ENCODE data around the gene SPX. TPM values are rescaled to one million over a fixed set of nuclear protein-coding genes. Genes with fewer than 3 reads are reported as not detected.

The SPX gene
- total and polyA plus RNA-seq, 4 donors: 0.25 to 3.7 (median 0.76) TPM

DNA sequence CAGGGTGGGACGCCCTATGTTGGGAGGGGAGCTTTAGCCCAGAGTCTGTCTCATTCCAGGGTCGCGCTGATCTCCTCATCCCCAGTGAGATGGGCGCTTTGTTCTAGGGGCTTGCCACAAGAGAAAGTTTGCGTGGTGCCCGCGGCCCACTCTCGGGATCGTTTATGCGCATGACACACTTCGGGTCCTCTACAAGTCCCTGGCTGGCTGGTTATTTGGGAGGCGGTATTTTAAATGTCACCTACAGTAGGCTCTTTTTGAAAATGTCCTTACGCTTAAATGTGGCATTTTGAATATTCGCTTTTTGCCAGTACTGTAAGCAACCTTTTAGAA lies 24.0 kb upstream of the SPX start:
- H3K4me1 ChIP-seq (ENCODE audit: control insufficient read depth in 4 of 4, insufficient read depth in 4 of 4, low read length in 3 of 4): peaks cover 4 to 30% (median 20%) of the 10 kb centered on the region in 4 donors
- DNase-seq (ENCODE audit: low spot score): no peak
- 1% methylated on average over 14 of the region's 14 CpGs for WGBS

DNA sequence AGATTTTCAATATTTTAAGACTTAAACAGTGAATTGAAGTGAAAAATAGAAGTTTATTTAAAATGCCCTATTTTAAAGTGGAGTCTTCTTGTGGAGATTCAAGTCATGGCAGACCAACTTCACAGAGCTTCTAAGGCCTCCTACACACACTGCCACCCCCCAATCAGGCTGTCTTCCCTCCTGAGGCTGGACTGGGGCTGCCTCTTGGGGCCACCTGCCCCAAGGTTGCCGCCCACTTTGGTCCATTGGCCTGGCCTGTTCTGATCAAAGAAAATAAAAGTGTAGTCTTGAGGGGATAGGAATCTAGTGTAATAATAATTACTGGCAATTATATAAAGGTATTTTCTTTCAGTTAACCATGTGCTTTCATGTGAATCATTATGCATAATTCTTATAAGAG lies 23.2 kb upstream of the SPX start:
- no peaks in the 10 kb centered on the region for H3K9me3 ChIP-seq (ENCODE audit: control insufficient read depth in 4 of 4, low read length in 3 of 4)
- TF ChIP-seq FOXA2 (IDR thresholded peaks at IDR 0.05) (no peak), JUND (IDR thresholded peaks at IDR 0.05) (no peak), TAF1 (conservative IDR thresholded peaks at IDR 0.05) (no peak)
- TF ChIP-seq, protein P1, sequence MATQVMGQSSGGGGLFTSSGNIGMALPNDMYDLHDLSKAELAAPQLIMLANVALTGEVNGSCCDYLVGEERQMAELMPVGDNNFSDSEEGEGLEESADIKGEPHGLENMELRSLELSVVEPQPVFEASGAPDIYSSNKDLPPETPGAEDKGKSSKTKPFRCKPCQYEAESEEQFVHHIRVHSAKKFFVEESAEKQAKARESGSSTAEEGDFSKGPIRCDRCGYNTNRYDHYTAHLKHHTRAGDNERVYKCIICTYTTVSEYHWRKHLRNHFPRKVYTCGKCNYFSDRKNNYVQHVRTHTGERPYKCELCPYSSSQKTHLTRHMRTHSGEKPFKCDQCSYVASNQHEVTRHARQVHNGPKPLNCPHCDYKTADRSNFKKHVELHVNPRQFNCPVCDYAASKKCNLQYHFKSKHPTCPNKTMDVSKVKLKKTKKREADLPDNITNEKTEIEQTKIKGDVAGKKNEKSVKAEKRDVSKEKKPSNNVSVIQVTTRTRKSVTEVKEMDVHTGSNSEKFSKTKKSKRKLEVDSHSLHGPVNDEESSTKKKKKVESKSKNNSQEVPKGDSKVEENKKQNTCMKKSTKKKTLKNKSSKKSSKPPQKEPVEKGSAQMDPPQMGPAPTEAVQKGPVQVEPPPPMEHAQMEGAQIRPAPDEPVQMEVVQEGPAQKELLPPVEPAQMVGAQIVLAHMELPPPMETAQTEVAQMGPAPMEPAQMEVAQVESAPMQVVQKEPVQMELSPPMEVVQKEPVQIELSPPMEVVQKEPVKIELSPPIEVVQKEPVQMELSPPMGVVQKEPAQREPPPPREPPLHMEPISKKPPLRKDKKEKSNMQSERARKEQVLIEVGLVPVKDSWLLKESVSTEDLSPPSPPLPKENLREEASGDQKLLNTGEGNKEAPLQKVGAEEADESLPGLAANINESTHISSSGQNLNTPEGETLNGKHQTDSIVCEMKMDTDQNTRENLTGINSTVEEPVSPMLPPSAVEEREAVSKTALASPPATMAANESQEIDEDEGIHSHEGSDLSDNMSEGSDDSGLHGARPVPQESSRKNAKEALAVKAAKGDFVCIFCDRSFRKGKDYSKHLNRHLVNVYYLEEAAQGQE (IDR thresholded peaks at IDR 0.05): no peak
- H3K9ac ChIP-seq (ENCODE audit: low read depth in 1 of 2, low read length in 2 of 2): no peak overlapping the region
- H3K27ac ChIP-seq (ENCODE audit: low read depth in 1 of 2, low read length in 2 of 2): no peak overlapping the region
- DNase-seq (ENCODE audit: low spot score): no peak
- H3K27me3 ChIP-seq (ENCODE audit: control insufficient read depth in 4 of 4, insufficient read depth in 4 of 4, low read length in 3 of 4): no peaks in the 10 kb centered on the region
- H3K4me1 ChIP-seq (ENCODE audit: control insufficient read depth in 4 of 4, insufficient read depth in 4 of 4, low read length in 3 of 4): peaks cover 4 to 30% (median 20%) of the 10 kb centered on the region in 4 donors
- 93% methylated on average over 1 of the region's 1 CpG for WGBS
- peaks cover under 1 to 9% (median 5%) of the 10 kb centered on the region in 4 donors for H3K36me3 ChIP-seq (ENCODE audit: control insufficient read depth in 4 of 4, insufficient read depth in 3 of 4, low read depth in 1 of 4, low read length in 3 of 4)
- peak overlapping the region in 1 of 3 donors; percentile 90 for H3K4me3 ChIP-seq (ENCODE audit: low read depth in 1 of 3, low read length in 3 of 3)

More for the DNA sequence above, 24.0 kb upstream of the SPX start:
- H3K9ac ChIP-seq (ENCODE audit: low read depth in 1 of 2, low read length in 2 of 2): peak overlapping the region; percentile 24 to 73
- no peaks in the 10 kb centered on the region for H3K27me3 ChIP-seq (ENCODE audit: control insufficient read depth in 4 of 4, insufficient read depth in 4 of 4, low read length in 3 of 4)
- H3K9me3 ChIP-seq (ENCODE audit: control insufficient read depth in 4 of 4, low read length in 3 of 4): no peaks in the 10 kb centered on the region
- TF ChIP-seq, protein P2, sequence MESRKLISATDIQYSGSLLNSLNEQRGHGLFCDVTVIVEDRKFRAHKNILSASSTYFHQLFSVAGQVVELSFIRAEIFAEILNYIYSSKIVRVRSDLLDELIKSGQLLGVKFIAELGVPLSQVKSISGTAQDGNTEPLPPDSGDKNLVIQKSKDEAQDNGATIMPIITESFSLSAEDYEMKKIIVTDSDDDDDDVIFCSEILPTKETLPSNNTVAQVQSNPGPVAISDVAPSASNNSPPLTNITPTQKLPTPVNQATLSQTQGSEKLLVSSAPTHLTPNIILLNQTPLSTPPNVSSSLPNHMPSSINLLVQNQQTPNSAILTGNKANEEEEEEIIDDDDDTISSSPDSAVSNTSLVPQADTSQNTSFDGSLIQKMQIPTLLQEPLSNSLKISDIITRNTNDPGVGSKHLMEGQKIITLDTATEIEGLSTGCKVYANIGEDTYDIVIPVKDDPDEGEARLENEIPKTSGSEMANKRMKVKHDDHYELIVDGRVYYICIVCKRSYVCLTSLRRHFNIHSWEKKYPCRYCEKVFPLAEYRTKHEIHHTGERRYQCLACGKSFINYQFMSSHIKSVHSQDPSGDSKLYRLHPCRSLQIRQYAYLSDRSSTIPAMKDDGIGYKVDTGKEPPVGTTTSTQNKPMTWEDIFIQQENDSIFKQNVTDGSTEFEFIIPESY (IDR thresholded peaks at IDR 0.05): no peak
- TF ChIP-seq HNF4G (IDR thresholded peaks at IDR 0.05): no peak
- no peak for TF ChIP-seq YY1 (IDR thresholded peaks at IDR 0.05)
- TF ChIP-seq, protein P3, sequence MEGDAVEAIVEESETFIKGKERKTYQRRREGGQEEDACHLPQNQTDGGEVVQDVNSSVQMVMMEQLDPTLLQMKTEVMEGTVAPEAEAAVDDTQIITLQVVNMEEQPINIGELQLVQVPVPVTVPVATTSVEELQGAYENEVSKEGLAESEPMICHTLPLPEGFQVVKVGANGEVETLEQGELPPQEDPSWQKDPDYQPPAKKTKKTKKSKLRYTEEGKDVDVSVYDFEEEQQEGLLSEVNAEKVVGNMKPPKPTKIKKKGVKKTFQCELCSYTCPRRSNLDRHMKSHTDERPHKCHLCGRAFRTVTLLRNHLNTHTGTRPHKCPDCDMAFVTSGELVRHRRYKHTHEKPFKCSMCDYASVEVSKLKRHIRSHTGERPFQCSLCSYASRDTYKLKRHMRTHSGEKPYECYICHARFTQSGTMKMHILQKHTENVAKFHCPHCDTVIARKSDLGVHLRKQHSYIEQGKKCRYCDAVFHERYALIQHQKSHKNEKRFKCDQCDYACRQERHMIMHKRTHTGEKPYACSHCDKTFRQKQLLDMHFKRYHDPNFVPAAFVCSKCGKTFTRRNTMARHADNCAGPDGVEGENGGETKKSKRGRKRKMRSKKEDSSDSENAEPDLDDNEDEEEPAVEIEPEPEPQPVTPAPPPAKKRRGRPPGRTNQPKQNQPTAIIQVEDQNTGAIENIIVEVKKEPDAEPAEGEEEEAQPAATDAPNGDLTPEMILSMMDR (IDR thresholded peaks at IDR 0.05; ENCODE audit: low read depth, low read length, missing input control): no peak
- no peak for TF ChIP-seq EGR1 (IDR thresholded peaks at IDR 0.05; ENCODE audit: low read depth in 2 of 2)
- TF ChIP-seq FOXA2 (IDR thresholded peaks at IDR 0.05): no peak
- TF ChIP-seq, protein P4, sequence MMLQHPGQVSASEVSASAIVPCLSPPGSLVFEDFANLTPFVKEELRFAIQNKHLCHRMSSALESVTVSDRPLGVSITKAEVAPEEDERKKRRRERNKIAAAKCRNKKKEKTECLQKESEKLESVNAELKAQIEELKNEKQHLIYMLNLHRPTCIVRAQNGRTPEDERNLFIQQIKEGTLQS (IDR thresholded peaks at IDR 0.05): no peak
- TF ChIP-seq, protein P5, sequence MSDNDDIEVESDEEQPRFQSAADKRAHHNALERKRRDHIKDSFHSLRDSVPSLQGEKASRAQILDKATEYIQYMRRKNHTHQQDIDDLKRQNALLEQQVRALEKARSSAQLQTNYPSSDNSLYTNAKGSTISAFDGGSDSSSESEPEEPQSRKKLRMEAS (IDR thresholded peaks at IDR 0.05): no peak
- no peak for TF ChIP-seq RXRA (IDR thresholded peaks at IDR 0.05)
- TF ChIP-seq RAD21 (IDR thresholded peaks at IDR 0.05): no peak
- no peak for TF ChIP-seq HNF4A (conservative IDR thresholded peaks at IDR 0.05)
- H3K36me3 ChIP-seq (ENCODE audit: control insufficient read depth in 4 of 4, insufficient read depth in 3 of 4, low read depth in 1 of 4, low read length in 3 of 4): peaks cover 3 to 13% (median 9%) of the 10 kb centered on the region in 4 donors
- H3K27ac ChIP-seq (ENCODE audit: low read depth in 1 of 2, low read length in 2 of 2): peak overlapping the region; percentile 56 to 79
- peak overlapping the region; percentile 83 to 91 (median 90) for H3K4me3 ChIP-seq (ENCODE audit: low read depth in 1 of 3, low read length in 3 of 3)
